Measurements from ENCODE around the gene KCNMA1.

The KCNMA1 gene

DNA sequence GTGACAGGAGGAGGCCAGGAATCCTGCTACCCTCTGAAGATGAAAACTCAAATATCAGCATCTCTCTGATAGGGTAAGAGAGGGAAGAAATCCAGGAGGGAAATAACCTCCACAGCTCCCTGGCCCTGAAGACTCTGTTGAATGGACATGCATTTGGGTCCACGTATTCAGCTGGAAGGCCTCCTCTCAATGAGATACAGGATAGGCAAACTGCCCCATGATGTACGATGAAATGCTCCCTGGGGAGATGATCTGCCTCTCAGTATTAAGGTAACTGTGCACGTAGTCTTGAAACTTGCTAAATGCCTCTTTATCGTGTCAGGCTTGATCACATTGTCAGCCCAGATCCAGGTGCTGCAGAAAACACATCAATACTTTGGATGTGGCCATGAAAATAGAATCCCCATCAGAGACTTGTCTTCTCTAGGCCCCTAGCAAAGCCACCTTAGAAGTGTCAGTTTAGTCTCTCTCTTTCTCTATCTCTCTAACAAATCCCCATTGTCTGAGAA lies 384.0 kb downstream of the KCNMA1 start:
- no peak for DNase-seq
- no peak overlapping the region for H3K27ac ChIP-seq (ENCODE audit: insufficient read depth, low read length, poor library complexity, severe bottlenecking)
- no peaks in the 10 kb centered on the region for H3K27me3 ChIP-seq (replicated peaks; ENCODE audit: control insufficient read depth, insufficient read depth, low read length, poor library complexity, severe bottlenecking)

GRCh38 chr10:77253147-77253545 lies 384.5 kb downstream of the KCNMA1 start:
- H3K27me3 ChIP-seq (replicated peaks; ENCODE audit: control insufficient read depth, insufficient read depth, low read length, poor library complexity, severe bottlenecking), result no peaks in the 10 kb centered on the region
- no peak for DNase-seq
- H3K36me3 ChIP-seq (ENCODE audit: control insufficient read depth, insufficient read depth, low read length), result no peaks in the 10 kb centered on the region
- no peaks in the 10 kb centered on the region for H3K9me3 ChIP-seq (ENCODE audit: control insufficient read depth, low read length)
- H3K27ac ChIP-seq (ENCODE audit: insufficient read depth, low read length, poor library complexity, severe bottlenecking), result no peak overlapping the region
- H3K4me1 ChIP-seq (ENCODE audit: control insufficient read depth, insufficient read depth, low read length, poor library complexity, severe bottlenecking), result no peaks in the 10 kb centered on the region
- no peak overlapping the region for H3K4me3 ChIP-seq (ENCODE audit: insufficient read depth, low read depth, low read length, poor library complexity, severe bottlenecking)

More for the DNA sequence above, 384.0 kb downstream of the KCNMA1 start:
- Histone ChIP-seq H3K9me3 (ENCODE audit: control insufficient read depth, low read length) (no peaks in the 10 kb centered on the region), H3K4me1 (ENCODE audit: control insufficient read depth, insufficient read depth, low read length, poor library complexity, severe bottlenecking) (no peaks in the 10 kb centered on the region), H3K36me3 (ENCODE audit: control insufficient read depth, insufficient read depth, low read length) (no peaks in the 10 kb centered on the region), H3K4me3 (ENCODE audit: insufficient read depth, low read depth, low read length, poor library complexity, severe bottlenecking) (no peak overlapping the region)

DNA sequence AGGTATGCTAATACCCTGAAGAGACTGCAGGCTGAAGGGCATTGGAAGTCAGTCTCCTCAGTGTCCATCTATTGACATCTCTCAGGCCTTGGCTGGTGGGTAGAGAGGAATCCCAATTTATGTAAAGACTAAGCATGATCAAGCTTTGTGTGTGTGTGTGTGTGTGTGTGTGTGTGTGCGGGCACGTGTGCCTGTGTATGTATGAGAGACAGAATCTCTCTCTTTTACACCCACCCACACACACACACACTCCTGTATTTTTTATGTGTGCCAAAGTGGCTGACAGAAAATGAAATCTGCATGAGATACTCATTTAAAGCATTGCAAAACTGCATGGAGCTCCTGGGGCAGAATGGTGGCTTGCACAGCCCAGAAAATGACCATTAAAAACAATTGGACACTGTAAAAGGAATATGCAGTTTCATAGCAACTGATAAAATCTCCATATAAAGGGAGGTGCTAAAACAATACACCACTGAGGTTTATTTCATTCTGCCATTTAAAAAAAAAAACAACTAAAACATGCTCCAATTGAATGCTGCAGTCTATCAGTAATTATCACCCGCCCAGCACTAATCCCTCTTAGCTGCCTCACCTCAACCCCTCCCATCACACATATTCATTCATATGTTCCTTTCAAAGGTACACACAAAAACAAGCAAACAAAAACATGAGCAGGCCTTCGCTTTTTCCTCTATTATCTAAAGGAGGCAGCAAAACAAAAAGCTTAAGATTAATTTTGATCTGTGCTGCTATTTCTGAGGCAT lies 385.0 kb downstream of the KCNMA1 start:
- DNase-seq, result no peak
- H3K4me1 ChIP-seq (ENCODE audit: control insufficient read depth, insufficient read depth, low read length, poor library complexity, severe bottlenecking), result no peaks in the 10 kb centered on the region
- no peaks in the 10 kb centered on the region for H3K36me3 ChIP-seq (ENCODE audit: control insufficient read depth, insufficient read depth, low read length)
- no peaks in the 10 kb centered on the region for H3K27me3 ChIP-seq (replicated peaks; ENCODE audit: control insufficient read depth, insufficient read depth, low read length, poor library complexity, severe bottlenecking)
- no peak overlapping the region for H3K27ac ChIP-seq (ENCODE audit: insufficient read depth, low read length, poor library complexity, severe bottlenecking)
- H3K4me3 ChIP-seq (ENCODE audit: insufficient read depth, low read depth, low read length, poor library complexity, severe bottlenecking), result no peak overlapping the region
- H3K9me3 ChIP-seq (ENCODE audit: control insufficient read depth, low read length), result no peaks in the 10 kb centered on the region

GRCh38 chr10:77251297-77252013 lies 386.2 kb downstream of the KCNMA1 start:
- DNase-seq, result no peak
- H3K27ac ChIP-seq (ENCODE audit: insufficient read depth, low read length, poor library complexity, severe bottlenecking), result no peak overlapping the region
- no peaks in the 10 kb centered on the region for H3K36me3 ChIP-seq (ENCODE audit: control insufficient read depth, insufficient read depth, low read length)
- no peaks in the 10 kb centered on the region for H3K4me1 ChIP-seq (ENCODE audit: control insufficient read depth, insufficient read depth, low read length, poor library complexity, severe bottlenecking)
- no peak overlapping the region for H3K4me3 ChIP-seq (ENCODE audit: insufficient read depth, low read depth, low read length, poor library complexity, severe bottlenecking)
- H3K27me3 ChIP-seq (replicated peaks; ENCODE audit: control insufficient read depth, insufficient read depth, low read length, poor library complexity, severe bottlenecking), result no peaks in the 10 kb centered on the region
- H3K9me3 ChIP-seq (ENCODE audit: control insufficient read depth, low read length), result no peaks in the 10 kb centered on the region

DNA sequence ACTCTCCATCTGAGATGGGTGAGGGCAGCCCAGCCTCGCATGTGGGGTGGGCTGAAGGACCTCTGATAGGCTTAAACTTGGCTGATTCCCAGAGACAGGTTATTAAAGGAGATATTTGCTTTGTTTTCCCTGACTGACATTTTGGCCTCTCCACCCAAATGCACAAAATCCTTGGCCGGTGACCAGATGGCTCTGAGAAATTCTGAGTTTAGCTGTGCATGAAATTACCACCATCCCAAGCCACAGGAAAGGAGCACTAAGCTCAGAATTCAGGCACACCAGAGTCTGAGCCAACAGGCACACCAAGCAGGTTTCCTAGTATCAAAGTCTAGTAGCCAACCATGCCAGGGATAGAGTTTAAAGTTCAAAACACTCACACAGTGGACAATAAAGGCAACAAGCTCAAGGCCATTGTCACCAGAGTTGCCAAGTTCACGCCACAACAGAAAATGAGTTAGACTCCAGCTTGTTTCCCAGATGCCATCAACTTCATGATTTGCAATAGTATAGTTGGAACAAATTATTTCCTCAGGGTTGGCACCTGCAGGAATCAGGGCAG lies 387.6 kb downstream of the KCNMA1 start:
- H3K27ac ChIP-seq (ENCODE audit: insufficient read depth, low read length, poor library complexity, severe bottlenecking), result no peak overlapping the region
- no peaks in the 10 kb centered on the region for H3K36me3 ChIP-seq (ENCODE audit: control insufficient read depth, insufficient read depth, low read length)
- DNase-seq, result no peak
- no peaks in the 10 kb centered on the region for H3K9me3 ChIP-seq (ENCODE audit: control insufficient read depth, low read length)
- H3K27me3 ChIP-seq (replicated peaks; ENCODE audit: control insufficient read depth, insufficient read depth, low read length, poor library complexity, severe bottlenecking), result no peaks in the 10 kb centered on the region
- H3K4me3 ChIP-seq (ENCODE audit: insufficient read depth, low read depth, low read length, poor library complexity, severe bottlenecking), result no peak overlapping the region
- H3K4me1 ChIP-seq (ENCODE audit: control insufficient read depth, insufficient read depth, low read length, poor library complexity, severe bottlenecking), result no peaks in the 10 kb centered on the region

DNA sequence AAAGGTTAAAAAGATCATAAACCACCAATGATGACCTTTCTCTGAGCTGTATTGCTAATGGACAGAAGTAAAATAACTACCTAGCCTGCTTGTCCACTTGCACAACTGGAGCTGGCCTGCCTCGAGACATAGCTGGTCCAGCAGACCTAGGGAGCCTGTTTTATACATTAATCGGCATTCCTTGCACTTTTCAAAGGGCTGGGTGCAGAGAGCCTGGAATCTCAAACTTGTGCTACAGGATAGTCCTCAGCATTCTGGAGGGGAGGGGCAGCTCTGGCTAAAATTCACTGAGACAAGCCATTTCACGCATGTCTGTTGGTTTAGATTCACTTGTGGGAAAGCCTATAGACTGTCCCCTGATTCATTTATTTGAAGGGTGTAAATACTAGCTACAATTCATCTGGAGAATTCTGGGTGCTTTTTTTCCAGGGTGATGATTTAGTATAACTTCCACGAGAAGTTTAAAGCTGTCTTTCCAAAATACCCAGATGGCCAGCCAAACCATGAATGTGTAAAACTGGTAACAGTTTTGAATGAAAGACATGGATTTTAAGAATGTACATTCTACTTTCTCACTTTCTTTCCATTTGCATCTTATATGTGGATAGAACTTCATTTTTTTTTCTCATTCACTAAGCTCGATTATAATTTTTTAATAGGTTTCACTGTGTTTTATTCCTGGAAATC lies 389.4 kb downstream of the KCNMA1 start:
- Histone ChIP-seq H3K27ac (ENCODE audit: insufficient read depth, low read length, poor library complexity, severe bottlenecking) (no peak overlapping the region), H3K27me3 (replicated peaks; ENCODE audit: control insufficient read depth, insufficient read depth, low read length, poor library complexity, severe bottlenecking) (no peaks in the 10 kb centered on the region), H3K36me3 (ENCODE audit: control insufficient read depth, insufficient read depth, low read length) (no peaks in the 10 kb centered on the region), H3K4me1 (ENCODE audit: control insufficient read depth, insufficient read depth, low read length, poor library complexity, severe bottlenecking) (no peaks in the 10 kb centered on the region), H3K9me3 (ENCODE audit: control insufficient read depth, low read length) (no peaks in the 10 kb centered on the region), H3K4me3 (ENCODE audit: insufficient read depth, low read depth, low read length, poor library complexity, severe bottlenecking) (no peak overlapping the region)
- no peak for DNase-seq

- DNase-seq, result no peak
- Histone ChIP-seq H3K9me3 (ENCODE audit: control insufficient read depth, low read length) (no peaks in the 10 kb centered on the region), H3K27me3 (replicated peaks; ENCODE audit: control insufficient read depth, insufficient read depth, low read length, poor library complexity, severe bottlenecking) (no peaks in the 10 kb centered on the region), H3K4me1 (ENCODE audit: control insufficient read depth, insufficient read depth, low read length, poor library complexity, severe bottlenecking) (no peaks in the 10 kb centered on the region), H3K36me3 (ENCODE audit: control insufficient read depth, insufficient read depth, low read length) (no peaks in the 10 kb centered on the region), H3K4me3 (ENCODE audit: insufficient read depth, low read depth, low read length, poor library complexity, severe bottlenecking) (no peak overlapping the region), H3K27ac (ENCODE audit: insufficient read depth, low read length, poor library complexity, severe bottlenecking) (no peak overlapping the region)
These were observed 390.3 kb downstream of the KCNMA1 start for GRCh38 chr10:77247031-77247990.

- H3K9me3 ChIP-seq (ENCODE audit: control insufficient read depth, low read length), result no peaks in the 10 kb centered on the region
- no peak overlapping the region for H3K27ac ChIP-seq (ENCODE audit: insufficient read depth, low read length, poor library complexity, severe bottlenecking)
- no peaks in the 10 kb centered on the region for H3K4me1 ChIP-seq (ENCODE audit: control insufficient read depth, insufficient read depth, low read length, poor library complexity, severe bottlenecking)
- no peak for DNase-seq
- H3K4me3 ChIP-seq (ENCODE audit: insufficient read depth, low read depth, low read length, poor library complexity, severe bottlenecking), result no peak overlapping the region
- H3K27me3 ChIP-seq (replicated peaks; ENCODE audit: control insufficient read depth, insufficient read depth, low read length, poor library complexity, severe bottlenecking), result no peaks in the 10 kb centered on the region
- H3K36me3 ChIP-seq (ENCODE audit: control insufficient read depth, insufficient read depth, low read length), result no peaks in the 10 kb centered on the region
These were observed 391.7 kb downstream of the KCNMA1 start for GRCh38 chr10:77245953-77246352.

GRCh38 chr10:77244746-77245145 lies 392.9 kb downstream of the KCNMA1 start:
- Histone ChIP-seq H3K4me1 (ENCODE audit: control insufficient read depth, insufficient read depth, low read length, poor library complexity, severe bottlenecking) (no peaks in the 10 kb centered on the region), H3K27ac (ENCODE audit: insufficient read depth, low read length, poor library complexity, severe bottlenecking) (no peak overlapping the region), H3K9me3 (ENCODE audit: control insufficient read depth, low read length) (no peaks in the 10 kb centered on the region), H3K4me3 (ENCODE audit: insufficient read depth, low read depth, low read length, poor library complexity, severe bottlenecking) (no peak overlapping the region), H3K27me3 (replicated peaks; ENCODE audit: control insufficient read depth, insufficient read depth, low read length, poor library complexity, severe bottlenecking) (no peaks in the 10 kb centered on the region), H3K36me3 (ENCODE audit: control insufficient read depth, insufficient read depth, low read length) (no peaks in the 10 kb centered on the region)
- DNase-seq, result no peak

Measured in effector memory CD4-positive, alpha-beta T cell (primary cell).